ENCODE data around the gene POLR2J.
"Not testable (repeated sequence)": the region's sequence is repeated elsewhere in the genome, so short reads cannot be mapped to it uniquely, and the experiment has no call there.

DNA sequence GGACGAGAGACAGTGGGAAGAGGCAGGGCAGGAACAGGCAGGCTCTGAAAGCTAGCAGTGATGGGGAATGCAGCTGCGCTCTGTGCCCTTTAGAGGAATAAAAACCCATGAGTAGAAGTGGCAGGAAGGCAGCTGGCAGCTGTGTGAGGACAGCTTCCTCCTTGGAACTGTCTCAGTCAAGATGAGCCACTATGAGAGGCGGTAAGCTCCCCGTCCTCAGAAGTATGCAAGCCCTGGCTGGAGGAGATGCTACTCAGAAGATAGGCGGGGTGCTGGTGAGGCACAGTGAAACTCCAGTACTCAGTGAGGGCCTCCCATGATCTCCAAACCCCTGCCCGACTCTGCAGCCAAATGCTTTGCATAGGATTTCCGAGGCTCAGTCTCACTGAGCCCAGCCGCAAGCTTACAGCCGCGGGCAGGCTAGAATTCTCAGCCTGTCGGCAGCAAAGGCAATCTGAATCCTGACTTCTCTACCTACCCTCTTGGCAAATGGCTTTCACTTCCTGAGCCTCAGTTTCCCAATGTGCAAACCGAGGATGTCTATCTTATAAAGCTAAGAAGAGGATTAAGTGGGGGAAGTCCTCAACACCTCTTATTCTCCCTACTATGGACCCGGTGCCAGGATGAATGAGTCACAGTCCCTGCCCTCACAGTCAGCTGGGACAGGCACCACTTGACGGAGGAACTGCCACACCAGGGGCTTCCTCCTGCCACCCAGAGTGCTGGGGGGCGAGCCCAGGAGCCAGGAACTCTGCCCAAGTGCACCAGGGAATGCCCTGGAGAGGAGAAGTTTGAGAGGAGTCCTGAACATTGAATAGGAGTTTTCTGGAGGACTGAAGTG lies 36.4 kb upstream of the POLR2J start:
- TF ChIP-seq, protein P1, sequence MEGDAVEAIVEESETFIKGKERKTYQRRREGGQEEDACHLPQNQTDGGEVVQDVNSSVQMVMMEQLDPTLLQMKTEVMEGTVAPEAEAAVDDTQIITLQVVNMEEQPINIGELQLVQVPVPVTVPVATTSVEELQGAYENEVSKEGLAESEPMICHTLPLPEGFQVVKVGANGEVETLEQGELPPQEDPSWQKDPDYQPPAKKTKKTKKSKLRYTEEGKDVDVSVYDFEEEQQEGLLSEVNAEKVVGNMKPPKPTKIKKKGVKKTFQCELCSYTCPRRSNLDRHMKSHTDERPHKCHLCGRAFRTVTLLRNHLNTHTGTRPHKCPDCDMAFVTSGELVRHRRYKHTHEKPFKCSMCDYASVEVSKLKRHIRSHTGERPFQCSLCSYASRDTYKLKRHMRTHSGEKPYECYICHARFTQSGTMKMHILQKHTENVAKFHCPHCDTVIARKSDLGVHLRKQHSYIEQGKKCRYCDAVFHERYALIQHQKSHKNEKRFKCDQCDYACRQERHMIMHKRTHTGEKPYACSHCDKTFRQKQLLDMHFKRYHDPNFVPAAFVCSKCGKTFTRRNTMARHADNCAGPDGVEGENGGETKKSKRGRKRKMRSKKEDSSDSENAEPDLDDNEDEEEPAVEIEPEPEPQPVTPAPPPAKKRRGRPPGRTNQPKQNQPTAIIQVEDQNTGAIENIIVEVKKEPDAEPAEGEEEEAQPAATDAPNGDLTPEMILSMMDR (IDR thresholded peaks at IDR 0.05; ENCODE audit: low read depth, low read length), result not testable (repeated sequence)
- TF ChIP-seq EZH2phosphoT487 (IDR thresholded peaks at IDR 0.05; ENCODE audit: low read depth), result not testable (repeated sequence)
